Activated gamma-delta T cell treated with anti-CD3 and anti-CD28 coated beads, Interleukin-2, amount 50 U/mL, for 16 hours (primary cell): ENCODE results near the gene WDR26.
"Not testable (repeated sequence)": the region's sequence is repeated elsewhere in the genome, so short reads cannot be mapped to it uniquely, and the experiment has no call there.

Source experiments
- DNase-seq: peaks from one replicate; pipeline ENCODE4 v3.0.0-alpha.2; 2020; ENCODE audit warnings: low read depth

WDR26 gene

DNA sequence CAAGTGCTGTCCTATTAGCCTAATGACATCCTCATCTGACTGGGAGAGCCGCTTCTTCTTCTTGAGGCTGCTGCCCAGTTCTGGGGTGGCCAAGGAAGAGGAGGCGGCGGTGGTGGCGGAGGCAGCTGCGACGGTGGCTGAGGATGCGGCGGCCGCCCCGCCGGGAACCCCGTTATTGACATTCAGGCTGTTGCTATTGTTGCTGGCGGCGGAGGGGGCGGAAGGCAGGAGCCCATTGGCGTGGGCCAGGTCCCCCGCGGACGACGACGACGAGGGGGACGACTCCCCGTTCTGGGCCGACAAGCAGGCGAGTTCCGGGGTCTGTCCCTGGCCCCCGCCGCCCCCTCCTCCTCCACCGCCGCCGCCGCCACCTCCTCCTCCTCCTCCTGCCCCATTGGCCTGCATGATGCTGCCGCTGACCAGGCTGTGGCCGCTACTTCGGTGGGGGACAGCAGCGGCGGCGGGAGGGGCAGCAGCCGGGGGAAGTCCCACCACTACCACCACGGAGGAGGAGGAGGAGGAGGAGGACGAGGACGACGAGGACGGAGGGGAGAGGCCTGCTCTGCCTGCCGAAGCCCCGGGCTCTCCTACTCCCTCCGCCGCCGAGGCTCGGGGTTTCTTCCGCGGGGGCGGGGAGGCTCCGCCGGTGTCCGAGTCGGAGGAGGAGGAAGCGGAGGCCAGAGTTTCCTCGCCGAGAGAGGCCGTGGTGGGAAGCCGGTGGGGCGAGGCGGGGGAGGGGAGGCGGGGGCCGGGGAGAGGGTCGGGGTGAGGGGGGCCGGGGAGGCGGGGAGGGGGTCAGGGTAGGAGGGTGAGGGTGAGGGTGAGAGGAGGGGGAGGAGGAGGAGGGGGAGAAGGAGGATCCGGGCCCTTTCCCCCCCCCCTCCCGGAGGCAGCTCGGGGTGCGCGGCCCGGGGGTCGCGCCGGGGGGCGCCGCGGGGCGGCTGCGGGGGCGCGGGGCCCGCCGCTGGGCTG, 610 bp downstream of the WDR26 start:
- DNase-seq: peak; percentile 14

DNA sequence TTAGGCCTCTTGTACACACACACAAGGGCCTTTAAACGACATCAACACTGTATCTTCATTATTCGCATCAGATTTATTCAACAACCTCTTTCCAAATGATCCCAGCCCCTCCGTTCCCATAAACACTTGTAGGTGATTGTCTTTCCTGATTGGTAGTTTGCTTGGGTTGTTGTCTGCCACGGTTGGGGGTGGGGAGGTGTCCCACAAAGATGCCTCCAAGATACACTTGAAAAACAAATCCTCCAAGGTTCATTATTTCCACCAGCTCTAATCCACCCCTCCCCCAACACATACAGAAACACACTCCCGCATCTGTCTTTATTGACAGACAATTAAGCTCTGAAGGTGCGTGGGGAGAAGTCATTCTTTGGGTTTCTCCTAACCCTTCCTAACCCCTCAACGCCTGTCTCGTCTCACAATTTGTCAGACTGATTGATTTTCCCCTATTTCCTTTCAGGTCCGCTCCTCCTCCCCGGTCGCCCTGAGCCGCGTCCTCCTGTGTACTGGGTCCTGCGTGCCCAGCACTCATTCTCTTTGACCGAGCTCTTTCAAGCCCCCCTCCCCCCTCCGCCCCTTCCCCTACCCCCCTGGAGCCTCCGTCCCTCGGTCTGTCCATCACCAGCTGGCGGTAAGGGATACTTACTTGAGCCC, 1.4 kb downstream of the WDR26 start:
- no peak for DNase-seq

DNA sequence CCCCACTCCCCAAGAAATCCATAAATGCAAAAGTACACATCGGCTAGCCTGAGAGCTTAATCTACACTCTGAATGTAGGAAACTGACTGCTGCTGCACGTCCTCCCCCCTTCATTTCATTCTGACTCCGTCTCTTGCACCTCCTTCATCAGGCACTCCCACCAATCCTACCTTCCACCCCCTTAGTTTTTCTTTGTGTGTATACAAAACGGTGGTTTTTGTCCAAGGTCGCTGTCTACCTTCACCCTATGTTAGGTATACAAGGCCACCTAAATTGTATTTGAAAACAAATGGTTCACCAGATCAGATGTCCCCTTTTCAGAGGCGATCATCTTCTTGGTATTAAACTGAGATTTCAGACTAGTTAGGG, 1.9 kb downstream of the WDR26 start:
- DNase-seq: no peak

DNA sequence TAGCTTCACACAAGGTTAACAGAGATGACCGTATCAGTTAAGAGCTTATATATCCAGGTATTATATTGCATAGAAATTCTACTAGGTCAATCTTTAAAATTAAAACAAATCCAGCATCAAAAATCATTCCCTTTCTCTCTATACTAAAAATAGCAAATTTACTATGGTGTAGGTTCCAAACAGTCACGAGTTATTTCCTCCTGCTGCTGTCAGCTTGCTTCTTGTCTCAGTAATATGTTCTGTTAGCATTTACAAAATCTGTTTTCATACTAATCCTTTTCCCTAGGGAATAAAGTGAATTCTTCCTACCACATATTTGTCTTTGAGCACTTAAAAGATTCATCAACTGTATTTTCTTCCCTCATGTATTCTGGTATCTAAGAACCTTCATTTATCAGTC, 2.5 kb downstream of the WDR26 start:
- no peak for DNase-seq

DNA sequence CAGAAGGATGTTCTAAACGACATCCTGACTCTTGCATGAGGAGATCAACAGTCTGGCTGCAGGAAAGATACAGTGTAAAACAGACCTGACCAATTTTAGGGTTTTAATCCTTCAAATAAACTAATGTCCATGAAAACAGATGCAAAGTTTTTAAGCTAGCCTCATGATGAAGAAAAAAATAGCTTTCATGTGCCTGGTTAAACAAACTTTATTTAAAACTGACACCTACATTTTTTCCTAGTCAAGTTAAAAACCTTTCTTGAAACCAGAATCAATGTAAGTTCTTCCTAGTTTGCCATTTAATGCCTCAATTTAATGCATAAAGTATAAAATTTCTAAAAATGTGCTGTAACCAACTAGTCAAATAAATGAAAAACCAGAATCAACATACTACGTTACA, 2.9 kb downstream of the WDR26 start:
- no peak for DNase-seq

DNA sequence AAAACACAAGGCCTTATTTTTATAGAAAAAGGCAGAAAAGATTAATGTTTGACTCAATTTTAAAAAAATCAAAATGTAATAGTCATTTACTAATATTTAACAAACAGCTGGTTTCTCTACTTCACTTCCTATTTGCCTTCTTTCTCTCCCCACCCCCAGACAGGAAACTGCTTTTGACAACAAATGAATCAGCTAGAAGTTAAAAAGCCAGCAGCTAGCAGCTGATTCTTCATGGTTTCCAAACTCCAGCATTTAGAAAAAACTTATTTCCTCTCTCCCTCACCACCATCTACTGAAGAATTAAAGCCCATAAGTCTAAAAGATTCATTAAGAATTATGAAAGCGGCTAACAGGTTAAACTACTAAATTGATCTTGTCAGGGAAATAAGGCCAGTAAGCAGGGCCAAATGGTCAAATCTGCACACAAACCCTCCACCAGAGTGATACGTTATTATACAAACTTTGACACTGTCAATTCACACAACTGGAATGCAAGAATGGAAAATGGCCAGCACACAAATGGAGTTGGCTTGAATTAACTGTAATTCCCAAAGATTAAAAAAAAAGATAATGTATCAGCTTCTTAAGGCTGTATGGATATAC, 4.0 kb downstream of the WDR26 start:
- peak; percentile 5 for DNase-seq

DNA sequence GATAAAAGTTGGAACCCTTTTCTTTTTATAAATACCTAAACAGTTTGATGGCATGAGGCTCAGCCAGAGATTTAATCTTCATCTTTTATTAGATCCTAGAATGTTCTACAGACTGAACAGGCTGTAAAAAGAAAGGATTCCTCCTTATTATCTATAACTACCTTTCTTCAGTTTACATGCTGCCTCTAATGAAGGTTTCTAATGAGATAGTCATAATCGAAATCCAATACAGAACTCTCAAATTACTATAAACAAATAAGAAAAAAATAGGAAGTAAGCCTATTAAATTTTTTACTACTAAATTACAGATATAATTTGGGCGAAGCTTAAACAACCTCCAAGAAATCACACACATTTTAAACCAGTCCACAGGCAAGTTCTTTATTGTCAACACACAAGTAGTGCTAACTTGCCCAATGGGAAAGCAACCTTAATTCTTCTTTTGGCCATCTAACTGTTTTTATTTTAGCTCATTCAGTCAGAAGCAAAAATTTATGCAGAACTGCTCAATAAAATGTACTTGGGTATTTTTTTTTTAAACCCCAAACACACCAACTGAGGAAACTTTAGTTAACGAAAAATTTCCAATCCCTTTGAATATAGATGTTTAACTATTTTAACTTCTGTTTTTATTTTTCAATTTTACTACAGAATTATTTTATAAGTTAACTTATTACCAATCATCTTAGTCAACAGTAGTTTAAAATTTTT, 4.8 kb downstream of the WDR26 start:
- DNase-seq: no peak

DNA sequence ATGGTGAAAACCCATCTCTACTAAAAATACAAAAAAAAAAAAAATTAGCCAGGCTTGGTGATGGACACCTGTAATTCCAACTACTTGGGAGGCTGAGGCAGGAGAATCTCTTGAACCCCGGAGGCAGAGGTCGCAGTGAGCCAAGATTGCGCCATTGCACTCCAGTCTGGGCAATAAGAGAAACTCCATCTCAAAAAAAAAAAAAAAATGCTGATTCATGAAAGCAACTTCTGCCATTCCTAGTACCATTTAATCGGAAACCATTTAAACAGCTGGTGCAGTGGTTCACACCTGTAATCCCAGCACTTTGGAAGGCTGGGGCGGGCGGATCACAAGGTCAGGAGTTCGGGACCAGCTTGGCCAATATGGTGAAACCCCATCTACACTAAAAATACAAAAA, 5.9 kb downstream of the WDR26 start:
- not testable (repeated sequence) for DNase-seq

DNA sequence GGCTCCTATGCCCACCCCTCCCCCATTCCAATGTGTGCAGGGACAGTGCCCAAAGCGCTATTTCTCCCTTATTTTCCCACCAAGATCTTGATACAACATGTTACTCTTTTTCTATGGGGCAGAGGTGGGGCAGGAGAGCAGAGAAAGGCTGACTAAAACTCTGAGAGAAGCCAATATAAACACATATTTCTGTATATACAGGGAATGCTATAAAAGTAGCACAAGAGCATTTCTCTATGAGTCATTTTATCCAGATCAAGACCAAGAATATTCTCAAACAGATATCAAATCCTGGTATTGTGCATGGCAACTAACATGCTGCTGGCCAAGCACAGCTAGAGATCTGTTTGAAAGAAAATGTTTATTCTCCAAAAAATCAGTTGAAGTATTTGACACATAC, 7.3 kb downstream of the WDR26 start:
- no peak for DNase-seq

DNA sequence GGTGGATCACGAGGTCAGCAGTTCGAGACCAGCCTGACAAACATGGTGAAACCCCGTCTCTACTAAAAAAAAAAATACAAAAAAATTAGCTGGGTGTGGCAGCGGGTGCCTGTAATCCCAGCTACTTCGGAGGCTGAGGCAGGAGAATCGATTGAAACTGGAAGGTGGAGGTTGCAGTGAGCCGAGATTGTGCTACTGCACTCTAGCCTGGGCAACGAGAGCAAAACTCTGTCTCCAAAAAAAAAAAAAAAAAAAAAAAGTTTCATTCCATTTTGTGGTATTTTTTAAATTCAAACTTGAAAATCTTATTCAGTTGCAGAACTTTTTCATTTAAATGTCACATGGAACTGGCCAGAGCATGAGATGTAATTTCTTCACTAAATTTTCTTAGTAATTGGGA, 7.7 kb downstream of the WDR26 start:
- not testable (repeated sequence) for DNase-seq

DNA sequence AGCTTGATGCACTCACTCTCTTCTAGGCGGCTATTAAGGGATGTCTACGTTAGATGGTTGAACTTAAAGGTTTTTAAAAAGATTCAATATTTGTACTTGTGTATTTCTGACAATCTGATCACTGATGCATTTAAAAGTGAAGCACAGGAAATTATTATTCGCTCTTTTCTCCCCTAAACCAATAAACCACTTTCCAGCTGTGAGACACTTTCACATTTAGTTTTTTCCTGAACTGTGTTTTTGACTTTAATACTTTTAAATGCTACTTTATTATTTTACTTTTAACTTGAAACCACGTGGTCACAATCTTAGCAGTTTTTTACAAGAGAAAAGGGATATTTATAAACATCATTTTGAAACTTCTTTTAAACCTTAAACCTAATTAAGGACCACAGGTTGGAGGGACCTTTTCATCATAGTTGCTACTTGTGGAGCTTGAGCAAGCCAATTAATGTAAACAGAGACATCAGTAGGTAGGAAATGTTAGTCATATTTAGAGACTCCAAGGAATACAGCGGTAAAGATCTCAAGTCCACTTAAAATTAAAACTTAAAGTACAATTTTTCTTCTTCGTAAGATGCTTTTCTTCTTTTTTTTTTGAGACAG, 9.2 kb downstream of the WDR26 start:
- no peak for DNase-seq

DNA sequence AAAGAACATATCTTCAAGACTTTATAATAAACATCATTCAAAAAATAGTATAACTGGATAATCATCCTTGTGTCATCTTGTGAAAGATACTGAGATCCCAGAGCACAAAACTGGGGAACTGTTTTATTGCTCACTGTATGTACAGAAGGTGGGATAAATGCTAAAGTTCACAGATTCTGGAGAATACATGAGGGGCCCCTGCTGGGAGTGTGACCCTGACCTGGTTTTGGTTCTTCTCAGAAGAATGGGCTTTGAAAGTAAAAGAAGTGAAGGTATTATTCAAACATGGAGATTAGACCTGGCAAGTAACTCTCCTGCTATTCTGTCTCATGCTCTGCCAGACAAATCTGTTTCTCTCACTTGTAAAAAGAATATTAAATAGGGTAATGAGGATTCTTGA, 14.5 kb downstream of the WDR26 start:
- DNase-seq: no peak

DNA sequence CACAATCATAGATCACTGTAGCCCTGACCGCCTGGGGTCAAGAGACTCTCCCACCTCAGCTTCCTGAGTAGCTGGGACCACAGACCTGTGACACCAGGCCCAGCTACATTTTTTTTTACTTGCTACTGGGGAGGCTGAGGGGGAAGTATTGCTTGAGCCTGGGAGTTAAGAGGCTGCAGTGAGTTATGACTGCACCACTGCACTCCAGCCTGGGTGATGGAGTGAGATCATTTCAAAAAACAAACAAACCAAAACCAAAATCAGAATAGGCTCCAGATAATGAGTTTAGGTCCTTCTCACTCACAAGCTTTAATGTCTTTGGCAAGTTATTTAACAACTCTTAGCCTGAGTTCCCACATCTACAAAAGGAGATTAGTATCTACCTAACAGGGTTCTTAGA, 22.8 kb downstream of the WDR26 start:
- DNase-seq: no peak

DNA sequence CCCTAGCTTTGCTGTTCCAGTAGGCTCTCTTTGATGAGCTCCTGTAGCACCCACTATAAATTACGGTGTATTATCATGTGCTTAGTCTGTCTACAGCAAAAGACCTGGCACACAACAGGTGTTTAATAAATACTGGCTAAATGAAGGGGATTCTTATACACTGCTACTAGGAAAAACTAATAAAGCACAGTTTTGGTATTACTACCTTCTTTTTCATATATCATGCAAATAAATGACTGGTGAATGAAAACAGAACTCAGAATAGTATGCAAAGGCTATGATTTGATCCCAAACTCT, 26.4 kb downstream of the WDR26 start:
- DNase-seq: no peak

DNA sequence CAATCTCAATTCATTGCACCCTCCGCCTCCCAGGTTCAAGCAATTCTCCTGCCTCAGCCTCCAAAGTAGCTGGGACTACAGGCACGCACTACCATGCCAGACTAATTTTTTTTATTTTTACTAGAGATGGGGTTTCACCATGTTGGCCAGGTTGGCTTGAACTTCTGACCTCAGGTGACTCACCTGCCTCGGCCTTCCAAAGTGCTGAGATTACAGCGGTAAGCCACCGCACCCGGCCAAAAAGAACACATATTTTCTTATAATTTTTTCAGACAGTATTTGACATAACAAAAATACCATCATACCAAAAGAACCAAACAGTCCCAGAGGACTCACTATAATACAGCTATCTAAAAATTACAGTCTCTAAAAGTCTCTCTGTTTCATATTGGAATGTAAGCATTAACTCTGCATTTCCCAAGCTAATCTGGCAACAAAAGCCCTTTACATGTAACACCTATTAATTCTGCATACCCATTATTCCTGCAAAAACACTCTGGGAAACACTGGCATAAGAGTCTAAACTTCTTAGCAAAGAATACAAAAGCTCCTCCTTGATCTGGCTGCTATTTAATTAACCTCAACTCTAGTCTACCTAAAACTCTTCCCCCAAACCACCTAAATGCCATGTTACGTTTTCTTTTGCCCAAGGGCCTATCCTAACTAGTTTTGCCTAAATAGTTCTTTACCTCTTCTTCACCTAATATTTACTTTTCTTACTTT, 26.9 kb downstream of the WDR26 start:
- DNase-seq: no peak

DNA sequence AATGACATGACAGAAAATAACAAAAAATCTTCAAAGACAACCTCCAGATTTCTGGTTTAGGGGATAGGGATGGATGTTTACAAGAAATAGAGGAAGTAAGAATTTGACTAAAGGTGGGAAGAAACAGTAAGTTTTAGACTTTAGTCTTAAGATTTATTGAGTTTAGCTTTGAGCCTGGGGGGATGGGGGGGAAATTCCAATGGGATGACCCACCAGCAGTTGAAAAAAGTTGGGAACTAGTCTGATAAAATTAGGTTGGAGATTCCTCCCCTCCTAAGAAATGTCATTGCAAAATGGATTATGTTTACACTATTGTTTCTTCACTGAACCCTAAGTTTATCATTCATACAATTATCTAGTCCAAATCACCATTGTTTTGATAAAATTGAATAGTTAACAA, 28.4 kb downstream of the WDR26 start:
- no peak for DNase-seq

DNA sequence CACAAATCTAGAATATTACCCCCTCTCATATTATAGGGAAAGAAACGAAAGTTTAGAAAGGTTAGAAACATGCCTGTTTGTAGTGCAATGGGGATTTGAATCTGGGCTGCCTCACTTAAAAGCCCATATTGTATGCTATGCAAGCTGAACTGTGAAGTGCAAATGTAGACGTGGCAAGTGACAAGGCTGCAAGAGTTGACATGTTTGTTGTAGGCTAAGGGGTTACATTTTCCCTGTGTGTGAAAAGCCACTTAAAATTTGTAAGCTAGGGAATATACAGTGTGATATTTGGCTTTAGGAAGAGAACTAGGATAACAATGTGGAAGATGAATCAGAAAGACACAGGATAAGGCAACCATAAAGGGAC, 29.0 kb downstream of the WDR26 start:
- no peak for DNase-seq

DNA sequence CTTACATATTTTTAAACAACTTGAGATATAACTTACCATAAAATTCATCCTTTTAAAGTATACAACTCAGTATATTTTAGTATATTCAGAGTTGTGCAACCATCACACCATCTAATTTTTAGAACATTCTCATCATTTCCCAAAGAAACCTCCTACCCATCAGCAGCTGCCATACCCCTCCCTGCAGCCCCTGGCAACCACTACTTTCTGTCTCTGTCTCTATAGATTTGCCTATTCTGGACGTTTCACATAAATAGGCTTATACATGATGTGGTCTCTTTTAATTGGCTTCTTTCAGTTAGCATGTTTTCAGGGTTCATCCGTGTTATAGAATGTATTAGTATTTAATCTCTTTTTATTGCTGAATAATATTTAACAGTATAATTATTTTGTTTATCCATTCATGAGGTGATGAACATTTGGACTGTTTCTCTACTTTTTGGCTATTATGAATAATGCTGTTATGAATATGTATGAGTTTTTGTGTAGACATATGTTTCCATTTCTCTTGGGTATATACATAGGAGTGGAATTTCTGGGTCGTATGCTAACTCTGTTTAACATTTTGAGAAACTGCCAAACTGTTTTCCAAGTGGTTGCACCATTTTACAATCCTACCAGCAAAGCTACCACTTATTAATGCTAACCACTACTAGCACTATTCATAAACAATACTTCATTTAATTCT, 29.5 kb downstream of the WDR26 start:
- DNase-seq: no peak

DNA sequence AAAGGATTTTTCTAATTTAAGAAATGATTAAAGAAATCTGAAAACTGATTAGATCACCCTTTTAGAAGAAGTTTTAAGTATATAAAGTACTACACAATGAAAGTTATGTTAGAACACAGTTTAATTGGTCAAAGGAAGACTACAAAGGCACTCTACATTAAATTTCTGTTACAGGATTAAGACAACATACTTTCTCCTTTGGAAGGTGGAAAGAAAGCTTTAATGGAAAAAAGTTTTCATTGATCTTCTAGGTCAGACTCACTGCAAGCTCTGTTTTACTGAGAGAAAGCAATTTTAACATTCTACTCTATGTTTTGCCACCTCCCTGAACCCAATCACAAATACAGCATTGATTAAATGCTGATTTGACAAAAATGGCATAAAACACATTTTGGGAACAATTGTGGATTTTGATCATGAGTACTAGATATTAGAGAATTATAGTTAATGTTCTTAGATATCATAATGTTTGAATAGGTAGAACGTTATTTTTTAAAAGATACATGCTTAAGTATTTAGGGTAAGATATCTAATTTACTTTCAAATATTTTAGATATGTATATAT, 32.0 kb downstream of the WDR26 start:
- no peak for DNase-seq

DNA sequence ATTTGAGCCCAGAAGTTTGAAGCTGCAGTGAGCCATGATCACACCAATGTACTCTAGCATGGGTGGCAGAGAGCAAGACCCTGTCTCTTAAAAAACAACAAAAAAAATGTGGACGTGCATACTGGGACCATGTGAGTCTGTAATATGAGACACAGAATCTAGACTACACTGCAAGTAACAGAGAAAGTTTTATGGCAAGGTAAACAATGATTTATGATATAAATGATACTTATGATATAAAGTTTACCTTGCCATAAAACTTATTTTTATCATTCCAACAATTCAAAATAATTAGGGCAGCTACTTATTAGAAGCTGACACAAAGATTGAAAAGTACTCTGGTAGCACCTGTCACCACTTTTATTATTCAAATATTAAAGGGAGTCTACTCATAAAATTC, 34.7 kb downstream of the WDR26 start:
- no peak for DNase-seq

DNA sequence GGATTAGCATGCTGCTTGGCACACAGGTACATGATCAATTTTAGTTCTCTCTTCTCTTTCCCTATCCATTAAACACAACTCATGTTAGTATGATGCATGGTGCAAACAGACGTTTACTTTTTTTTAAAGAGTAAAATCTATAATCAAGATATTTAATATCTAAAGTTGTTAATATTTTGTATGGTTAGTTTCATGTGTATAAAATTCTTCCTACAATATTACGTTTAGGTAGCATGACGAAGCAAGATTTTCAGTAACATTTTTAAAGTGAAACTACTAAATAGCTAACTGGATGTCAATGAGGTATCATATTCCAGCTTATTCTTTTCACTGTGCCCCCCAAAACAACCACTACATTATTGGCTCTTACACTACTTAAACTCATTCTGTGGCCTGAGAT, 41.3 kb downstream of the WDR26 start:
- DNase-seq: no peak
